ENCODE results near the gene RIMBP2. TPM values are rescaled to one million over a fixed set of nuclear protein-coding genes. Genes with fewer than 3 reads are reported as not detected.

RIMBP2 gene
- total RNA-seq, 1 experiment from 2014 or later, result 0.95 TPM

DNA sequence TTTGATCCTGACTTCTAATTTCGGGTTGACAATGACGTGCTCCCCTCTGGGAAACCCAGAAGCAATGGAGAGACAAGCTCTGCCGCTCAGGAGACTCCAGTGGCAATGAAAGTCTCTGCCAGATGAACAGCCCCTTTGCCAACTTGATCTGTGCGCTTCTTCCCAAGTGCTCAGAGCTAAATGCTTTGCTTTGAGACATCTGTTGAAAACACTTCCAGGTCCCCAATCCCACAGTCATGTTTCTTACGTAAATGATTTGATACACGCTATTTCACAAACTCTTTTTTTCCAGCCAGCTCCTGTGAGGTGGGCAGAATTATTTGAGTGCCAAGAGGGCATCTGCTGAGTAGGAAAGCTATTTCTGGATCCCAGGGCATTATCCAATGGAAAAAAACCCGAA is 147.6 kb downstream of the RIMBP2 start:
- CTCF ChIA-PET, result no interaction called here
- no peak for DNase-seq (ENCODE audit: low spot score)
- no peaks in the 10 kb centered on the region for H3K4me1 ChIP-seq (ENCODE audit: insufficient read depth, low read length, poor library complexity, severe bottlenecking)
- H3K4me3 ChIP-seq (ENCODE audit: low read depth, low read length, poor library complexity, severe bottlenecking), result no peak overlapping the region
- TF ChIP-seq CTCF (conservative IDR thresholded peaks at IDR 0.05; ENCODE audit: low read depth, low read length), result no peak
- H3K9me3 ChIP-seq (ENCODE audit: low read depth, low read length, poor library complexity, severe bottlenecking), result peaks cover 11% of the 10 kb centered on the region
- no peaks in the 10 kb centered on the region for H3K36me3 ChIP-seq (ENCODE audit: insufficient read depth, low read length, poor library complexity, severe bottlenecking)
- POLR2A ChIA-PET (ENCODE audit: low non-redundant PET), result no interaction called here
- H3K27ac ChIP-seq (ENCODE audit: low read depth, low read length, poor library complexity, severe bottlenecking), result no peak overlapping the region
- peaks cover 10% of the 10 kb centered on the region for H3K27me3 ChIP-seq (replicated peaks; ENCODE audit: insufficient read depth, low read depth, low read length, poor library complexity)
- no TSS peak for BruUV-seq (replicated peaks)
- intact Hi-C loops (cut with micrococcal nuclease; ENCODE audit: unreplicated experiment), result no loop called here

DNA sequence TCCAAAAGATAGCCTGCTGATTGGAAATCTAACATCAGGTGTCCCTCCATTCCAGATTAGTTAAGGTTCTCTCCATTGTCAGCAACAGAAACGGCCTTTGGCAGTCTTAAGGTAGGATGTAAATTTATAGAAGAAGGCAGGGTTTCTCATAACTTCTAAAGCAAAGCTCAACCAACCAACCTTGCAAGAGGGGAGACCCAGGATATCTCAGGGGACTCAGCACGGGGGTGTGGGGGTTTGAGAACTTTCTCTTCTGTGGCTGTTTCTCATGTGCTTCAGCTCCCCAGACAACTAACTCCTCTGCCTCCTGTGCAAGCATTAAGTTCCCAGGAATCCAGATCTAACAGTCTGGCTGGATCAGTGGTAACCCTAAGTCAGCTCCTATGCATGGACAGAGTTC is 148.1 kb downstream of the RIMBP2 start:
- peaks cover 11% of the 10 kb centered on the region for H3K9me3 ChIP-seq (ENCODE audit: low read depth, low read length, poor library complexity, severe bottlenecking)
- ChIA-PET POLR2A (ENCODE audit: low non-redundant PET) (no interaction called here), CTCF (no interaction called here)
- no TSS peak for BruUV-seq (replicated peaks)
- H3K4me3 ChIP-seq (ENCODE audit: low read depth, low read length, poor library complexity, severe bottlenecking), result no peak overlapping the region
- DNase-seq (ENCODE audit: low spot score), result no peak
- no peaks in the 10 kb centered on the region for H3K4me1 ChIP-seq (ENCODE audit: insufficient read depth, low read length, poor library complexity, severe bottlenecking)
- peaks cover 10% of the 10 kb centered on the region for H3K27me3 ChIP-seq (replicated peaks; ENCODE audit: insufficient read depth, low read depth, low read length, poor library complexity)
- TF ChIP-seq CTCF (conservative IDR thresholded peaks at IDR 0.05; ENCODE audit: low read depth, low read length), result no peak
- no peak for TF ChIP-seq EZH2 (IDR thresholded peaks at IDR 0.05; ENCODE audit: borderline replicate concordance, low read depth, low read length, poor library complexity, severe bottlenecking)
- intact Hi-C loops (cut with micrococcal nuclease; ENCODE audit: unreplicated experiment), result no loop called here
- no peak overlapping the region for H3K27ac ChIP-seq (ENCODE audit: low read depth, low read length, poor library complexity, severe bottlenecking)
- H3K36me3 ChIP-seq (ENCODE audit: insufficient read depth, low read length, poor library complexity, severe bottlenecking), result no peaks in the 10 kb centered on the region

GRCh38 chr12:130566446-130567155 is 149.5 kb downstream of the RIMBP2 start:
- Histone ChIP-seq H3K27me3 (replicated peaks; ENCODE audit: insufficient read depth, low read depth, low read length, poor library complexity) (peaks cover 20% of the 10 kb centered on the region), H3K36me3 (ENCODE audit: insufficient read depth, low read length, poor library complexity, severe bottlenecking) (no peaks in the 10 kb centered on the region), H3K4me3 (ENCODE audit: low read depth, low read length, poor library complexity, severe bottlenecking) (no peak overlapping the region), H3K4me1 (ENCODE audit: insufficient read depth, low read length, poor library complexity, severe bottlenecking) (no peaks in the 10 kb centered on the region), H3K9me3 (ENCODE audit: low read depth, low read length, poor library complexity, severe bottlenecking) (peaks cover 11% of the 10 kb centered on the region), H3K27ac (ENCODE audit: low read depth, low read length, poor library complexity, severe bottlenecking) (no peak overlapping the region)
- TF ChIP-seq EZH2 (IDR thresholded peaks at IDR 0.05; ENCODE audit: borderline replicate concordance, low read depth, low read length, poor library complexity, severe bottlenecking) (no peak), CTCF (conservative IDR thresholded peaks at IDR 0.05; ENCODE audit: low read depth, low read length) (no peak)
- ChIA-PET POLR2A (ENCODE audit: low non-redundant PET) (no interaction called here), CTCF (no interaction called here)
- DNase-seq (ENCODE audit: low spot score), result no peak
- intact Hi-C loops (cut with micrococcal nuclease; ENCODE audit: unreplicated experiment), result no loop called here
- BruUV-seq (replicated peaks), result no TSS peak
